ENCODE measurements around the gene MYPN.
"Not testable (repeated sequence)": the region's sequence is repeated elsewhere in the genome, so short reads cannot be mapped to it uniquely, and the experiment has no call there.

Gene MYPN

GRCh38 chr10:68137171-68137570, 27.9 kb downstream of the MYPN start:
- no peak for DNase-seq

- no peak for DNase-seq
Observed at GRCh38 chr10:68138526-68138925, 29.2 kb downstream of the MYPN start.

GRCh38 chr10:68139448-68140272, 30.4 kb downstream of the MYPN start:
- no peak for DNase-seq

- no peak for DNase-seq
Observed at GRCh38 chr10:68142761-68143160, 33.5 kb downstream of the MYPN start.

- no peak for DNase-seq
Observed at GRCh38 chr10:68144709-68145108, 35.4 kb downstream of the MYPN start.

- DNase-seq, result no peak
Observed at GRCh38 chr10:68145705-68146104, 36.4 kb downstream of the MYPN start.

- no peak for DNase-seq
Observed at GRCh38 chr10:68146133-68146532, 36.8 kb downstream of the MYPN start.

- no peak for DNase-seq
Observed at GRCh38 chr10:68151453-68151852, 42.2 kb downstream of the MYPN start.

- DNase-seq, result no peak
Observed at GRCh38 chr10:68153473-68154210, 44.4 kb downstream of the MYPN start.

- DNase-seq, result no peak
Observed at GRCh38 chr10:68154211-68154497, 44.9 kb downstream of the MYPN start.

GRCh38 chr10:68155615-68156210, 46.4 kb downstream of the MYPN start:
- no peak for DNase-seq

GRCh38 chr10:68156373-68157185, 47.3 kb downstream of the MYPN start:
- peak; percentile 54 to 64 for DNase-seq

GRCh38 chr10:68157522-68157921, 48.2 kb downstream of the MYPN start:
- not testable (repeated sequence) for DNase-seq

GRCh38 chr10:68158031-68158430, 48.7 kb downstream of the MYPN start:
- DNase-seq, result no peak

GRCh38 chr10:68163735-68164134, 54.4 kb downstream of the MYPN start:
- DNase-seq, result no peak

GRCh38 chr10:68165643-68166042, 56.4 kb downstream of the MYPN start:
- DNase-seq, result no peak

- no peak for DNase-seq
Observed at GRCh38 chr10:68166871-68167585, 57.7 kb downstream of the MYPN start.

- DNase-seq, result no peak
Observed at GRCh38 chr10:68167586-68168189, 58.4 kb downstream of the MYPN start.

GRCh38 chr10:68171539-68172080, 62.3 kb downstream of the MYPN start:
- no peak for DNase-seq

GRCh38 chr10:68172324-68172723, 63.0 kb downstream of the MYPN start:
- no peak for DNase-seq

- no peak for DNase-seq
Observed at GRCh38 chr10:68175949-68176348, 66.7 kb downstream of the MYPN start.

- DNase-seq, result no peak
Observed at GRCh38 chr10:68176797-68177196, 67.5 kb downstream of the MYPN start.

Measured in stimulated activated CD4-positive, alpha-beta T cell treated with anti-CD3 and anti-CD28 coated beads, Interleukin-2, amount 100 ng/mL, for 48 hours (primary cell).